Erythroblast (primary cell): ENCODE measurements around the gene EPB41.

Experiments used
- GATA1 ChIP-seq: IDR thresholded peaks from 2 replicates; pipeline ENCODE4 v1.6.1; 2011; ENCODE audit warnings: low read depth, mild to moderate bottlenecking, control low read depth, low read length, moderate library complexity
- POLR2A ChIP-seq: IDR thresholded peaks from 2 replicates; pipeline ENCODE4 v1.6.1; 2011; ENCODE audit warnings: mild to moderate bottlenecking, low read length

DNA sequence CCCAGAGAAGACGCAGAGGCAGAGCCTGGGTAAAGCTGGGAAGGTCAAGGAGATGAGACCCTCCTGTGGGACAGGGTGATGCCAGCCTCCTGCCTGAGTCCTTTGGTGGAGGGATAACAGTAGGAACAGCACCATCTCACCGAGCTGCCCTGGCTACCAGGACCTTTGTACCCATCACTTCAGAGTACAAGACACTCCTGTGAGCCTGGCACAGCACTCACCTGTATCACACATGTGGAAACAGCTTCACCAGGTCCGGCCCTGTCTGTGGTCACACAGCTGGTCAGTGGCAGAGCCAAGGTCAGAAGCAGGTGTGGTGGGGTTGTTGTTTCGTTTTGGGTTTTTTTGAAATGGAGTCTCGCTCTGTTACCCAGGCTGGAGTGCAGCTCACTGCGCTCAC lies 214.4 kb downstream of the EPB41 start:
- no peak for TF ChIP-seq POLR2A
- no peak for TF ChIP-seq GATA1
